WERI-Rb-1 (cell line): ENCODE results near the gene RASSF7.

Experiments used
- DNase-seq: peaks from one replicate; pipeline ENCODE4 v3.0.0-alpha.2; 2020
- H3K27ac ChIP-seq: fragments of 250-450 bp; sonication (Bioruptor Pico); 2 replicates; pipeline ENCODE4 v1.5.1; 2020; ENCODE audit warnings: mild to moderate bottlenecking, moderate library complexity
- H3K27me3 ChIP-seq: fragments of 250-450 bp; sonication (Bioruptor Pico); 2 replicates; pipeline ENCODE4 v1.5.1; 2021; ENCODE audit warnings: mild to moderate bottlenecking, low read depth, moderate library complexity; ENCODE audit not compliant: insufficient read depth, severe bottlenecking
- H3K36me3 ChIP-seq: fragments of 250-450 bp; sonication (Bioruptor Pico); 2 replicates; pipeline ENCODE4 v1.5.1; 2020; ENCODE audit warnings: mild to moderate bottlenecking, moderate library complexity
- H3K4me3 ChIP-seq: 2 replicates; pipeline ENCODE4 v1.5.1; 2011; ENCODE audit warnings: low read depth, mild to moderate bottlenecking, control low read depth, low read length
- H3K9me3 ChIP-seq: fragments of 250-450 bp; sonication (Bioruptor Pico); 2 replicates; pipeline ENCODE4 v1.5.1; 2021; ENCODE audit warnings: mild to moderate bottlenecking, moderate library complexity; ENCODE audit not compliant: severe bottlenecking
- CTCF ChIP-seq: IDR thresholded peaks from 2 replicates; pipeline ENCODE4 v1.5.1; 2011; ENCODE audit warnings: low read depth, mild to moderate bottlenecking, control low read depth, inconsistent platforms, low read length

The RASSF7 gene

DNA sequence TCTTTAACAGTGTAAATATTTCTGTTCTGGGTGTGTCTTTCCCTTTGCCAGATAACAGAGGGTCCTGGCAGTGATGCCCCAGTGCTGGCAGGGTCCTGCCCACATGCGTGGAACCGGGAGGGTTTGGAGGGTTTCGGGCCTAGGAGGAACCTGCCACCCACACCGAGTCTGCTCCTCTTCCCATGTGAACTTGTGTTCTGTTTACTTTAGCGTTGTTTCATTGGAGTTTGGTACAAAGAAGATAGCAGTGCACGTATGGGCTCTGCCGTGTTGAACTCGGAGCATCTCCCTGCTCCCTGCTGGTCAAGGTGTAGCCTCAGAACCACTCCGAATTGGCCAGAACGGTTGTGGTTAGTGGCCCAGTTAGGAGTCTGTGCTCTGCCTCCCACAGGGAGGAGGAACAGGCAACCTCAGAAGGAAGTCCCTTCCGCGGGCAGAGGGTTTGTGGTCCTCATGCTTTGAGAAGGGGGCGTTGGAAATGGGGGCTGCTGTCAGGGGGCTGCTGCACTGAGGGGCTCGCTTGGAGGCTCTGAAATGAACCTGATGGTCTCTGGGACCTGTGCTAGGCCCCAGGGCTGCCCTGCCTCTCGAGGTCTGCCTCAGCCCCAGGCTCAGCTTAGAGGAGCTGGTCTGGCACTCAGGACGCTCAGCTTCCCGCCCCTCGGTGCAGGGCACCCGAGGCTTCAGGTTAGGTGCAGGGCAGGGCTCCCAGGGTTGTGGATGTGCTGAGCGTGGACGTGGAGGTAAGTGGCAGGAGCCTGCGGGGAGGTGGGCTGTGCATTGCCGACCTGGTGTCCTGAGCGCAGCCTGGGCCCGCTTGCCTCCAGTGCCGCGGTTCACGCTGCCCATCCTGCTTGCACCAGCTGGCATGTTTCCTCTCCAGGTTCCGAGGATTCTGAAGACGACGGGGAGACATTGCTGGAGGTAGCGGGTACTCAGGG lies 25.9 kb downstream of the RASSF7 start:
- DNase-seq: no peak
- no peaks in the 10 kb centered on the region for H3K9me3 ChIP-seq
- TF ChIP-seq CTCF: no peak
- no peak overlapping the region for H3K27ac ChIP-seq
- no peak overlapping the region for H3K4me3 ChIP-seq
- H3K27me3 ChIP-seq: no peaks in the 10 kb centered on the region
- peaks cover 81% of the 10 kb centered on the region for H3K36me3 ChIP-seq

- no peak for TF ChIP-seq CTCF
- H3K36me3 ChIP-seq: peaks cover 81% of the 10 kb centered on the region
- no peak for DNase-seq
- H3K9me3 ChIP-seq: no peaks in the 10 kb centered on the region
- H3K27ac ChIP-seq: no peak overlapping the region
- no peak overlapping the region for H3K4me3 ChIP-seq
- no peaks in the 10 kb centered on the region for H3K27me3 ChIP-seq
These were observed 26.8 kb downstream of the RASSF7 start for GRCh38 chr11:587546-587945.

GRCh38 chr11:587978-588380 lies 27.2 kb downstream of the RASSF7 start:
- H3K27me3 ChIP-seq: no peaks in the 10 kb centered on the region
- TF ChIP-seq CTCF: no peak
- H3K36me3 ChIP-seq: peaks cover 81% of the 10 kb centered on the region
- no peak overlapping the region for H3K27ac ChIP-seq
- DNase-seq: no peak
- no peak overlapping the region for H3K4me3 ChIP-seq
- H3K9me3 ChIP-seq: no peaks in the 10 kb centered on the region

GRCh38 chr11:589798-590197 lies 29.0 kb downstream of the RASSF7 start:
- no peak for TF ChIP-seq CTCF
- Histone ChIP-seq H3K36me3 (peaks cover 85% of the 10 kb centered on the region), H3K27ac (no peak overlapping the region), H3K27me3 (no peaks in the 10 kb centered on the region), H3K4me3 (no peak overlapping the region), H3K9me3 (no peaks in the 10 kb centered on the region)
- DNase-seq: no peak

- no peak for TF ChIP-seq CTCF
- no peak overlapping the region for H3K4me3 ChIP-seq
- peaks cover 92% of the 10 kb centered on the region for H3K36me3 ChIP-seq
- H3K27ac ChIP-seq: no peak overlapping the region
- DNase-seq: no peak
- no peaks in the 10 kb centered on the region for H3K27me3 ChIP-seq
- no peaks in the 10 kb centered on the region for H3K9me3 ChIP-seq
These were observed 30.2 kb downstream of the RASSF7 start for GRCh38 chr11:590997-591396.
